HT-29 (cell line): Measurements from ENCODE around the gene MT1H. TPM values are rescaled to one million over a fixed set of nuclear protein-coding genes. Genes with fewer than 3 reads are reported as not detected.
"Not testable (repeated sequence)": the region's sequence is repeated elsewhere in the genome, so short reads cannot be mapped to it uniquely, and the experiment has no call there.

Experiments used
- DNase-seq: peaks from one replicate; pipeline ENCODE4 v3.0.0-alpha.2; 2015; ENCODE audit warnings: low spot score
- total RNA-seq: library from RNA; depleted of rRNA; stranded (reverse); fragments of >200 nt; shearing (Covaris generic); gene quantifications from 2 replicates; pipeline ENCODE4 v1.2.3, GENCODE V29; 2014; rRNA removed

MT1H gene
- total RNA-seq: not detected in 2 replicates

GRCh38 chr16:56669005-56669839, at the start of gene MT1H:
Gene MT1H, plus strand, starts transcription at chr16:56669814. Its CDS starts 71 bp downstream, at chr16:56669885.
- DNase-seq: no peak

- no peak for DNase-seq
Observed at GRCh38 chr16:56620339-56620897, 49.2 kb upstream of the MT1H start.

GRCh38 chr16:56621665-56622445, 47.8 kb upstream of the MT1H start:
- DNase-seq: not testable (repeated sequence)

- DNase-seq: not testable (repeated sequence)
Observed at GRCh38 chr16:56623184-56623583, 46.4 kb upstream of the MT1H start.

- no peak for DNase-seq
Observed at GRCh38 chr16:56623637-56624036, 46.0 kb upstream of the MT1H start.

GRCh38 chr16:56625140-56625942, 44.3 kb upstream of the MT1H start, which contains the start of gene MT1E:
Gene MT1E, plus strand, starts transcription at chr16:56625781. Its CDS starts 71 bp downstream, at chr16:56625852.
- DNase-seq: peak; percentile 92

- no peak for DNase-seq
Observed at GRCh38 chr16:56625943-56626654, 43.5 kb upstream of the MT1H start.

- DNase-seq: no peak
Observed at GRCh38 chr16:56626685-56627084, 42.9 kb upstream of the MT1H start.

- no peak for DNase-seq
Observed at GRCh38 chr16:56628486-56629350, 40.9 kb upstream of the MT1H start.

GRCh38 chr16:56629531-56629930, 40.1 kb upstream of the MT1H start:
- DNase-seq: no peak

GRCh38 chr16:56630134-56630533, 39.5 kb upstream of the MT1H start:
- DNase-seq: no peak

- no peak for DNase-seq
Observed at GRCh38 chr16:56631197-56631596, 38.4 kb upstream of the MT1H start.

- no peak for DNase-seq
Observed at GRCh38 chr16:56631832-56632155, 37.8 kb upstream of the MT1H start.

- DNase-seq: no peak
Observed at GRCh38 chr16:56632156-56632847, 37.3 kb upstream of the MT1H start, which contains the start of gene MT1M. Gene MT1M, plus strand, starts transcription at chr16:56632659. Its CDS starts 73 bp downstream, at chr16:56632732.

- no peak for DNase-seq
Observed at GRCh38 chr16:56632848-56633365, 36.7 kb upstream of the MT1H start.

GRCh38 chr16:56633535-56633934, 36.1 kb upstream of the MT1H start:
- no peak for DNase-seq

GRCh38 chr16:56634715-56635440, 34.7 kb upstream of the MT1H start:
- DNase-seq: no peak

GRCh38 chr16:56635441-56635967, 34.1 kb upstream of the MT1H start:
- no peak for DNase-seq
